HG03175 (cell line): ENCODE measurements around the gene CERS6.
"Not testable (repeated sequence)": the region's sequence is repeated elsewhere in the genome, so short reads cannot be mapped to it uniquely, and the experiment has no call there.

Experiments used
- ATAC-seq: cut with Tn5 transposase; IDR thresholded peaks from one replicate; pipeline ENCODE4 v1.9.1; 2021; ENCODE audit warnings: mild to moderate bottlenecking, moderate library complexity; ENCODE audit not compliant: unreplicated experiment

CERS6 gene

GRCh38 chr2:168466834-168467565 is 10.9 kb downstream of the CERS6 start:
- no peak for ATAC-seq

GRCh38 chr2:168467729-168468128 is 11.7 kb downstream of the CERS6 start:
- no peak for ATAC-seq

GRCh38 chr2:168468354-168468753 is 12.3 kb downstream of the CERS6 start:
- no peak for ATAC-seq

GRCh38 chr2:168469281-168469988 is 13.4 kb downstream of the CERS6 start:
- peak; percentile 74 for ATAC-seq

GRCh38 chr2:168470320-168471162 is 14.5 kb downstream of the CERS6 start:
- ATAC-seq, result no peak

- no peak for ATAC-seq
These were observed 15.0 kb downstream of the CERS6 start for GRCh38 chr2:168471163-168471475.

GRCh38 chr2:168475636-168476035 is 19.6 kb downstream of the CERS6 start:
- no peak for ATAC-seq

- ATAC-seq, result no peak
These were observed 22.1 kb downstream of the CERS6 start for GRCh38 chr2:168478206-168478605.

- ATAC-seq, result no peak
These were observed 24.3 kb downstream of the CERS6 start for GRCh38 chr2:168480356-168480755.

- ATAC-seq, result no peak
These were observed 24.9 kb downstream of the CERS6 start for GRCh38 chr2:168480825-168481585.

- ATAC-seq, result no peak
These were observed 26.2 kb downstream of the CERS6 start for GRCh38 chr2:168482269-168482668.

GRCh38 chr2:168482952-168483831 is 27.1 kb downstream of the CERS6 start:
- ATAC-seq, result no peak

GRCh38 chr2:168486477-168486876 is 30.4 kb downstream of the CERS6 start:
- ATAC-seq, result no peak

- peak; percentile 91 for ATAC-seq
These were observed 34.2 kb downstream of the CERS6 start for GRCh38 chr2:168490015-168490874.

- no peak for ATAC-seq
These were observed 35.0 kb downstream of the CERS6 start for GRCh38 chr2:168490946-168491605.

GRCh38 chr2:168491728-168492127 is 35.7 kb downstream of the CERS6 start:
- ATAC-seq, result not testable (repeated sequence)

- not testable (repeated sequence) for ATAC-seq
These were observed 37.1 kb downstream of the CERS6 start for GRCh38 chr2:168493219-168493618.

GRCh38 chr2:168494190-168494711 is 38.2 kb downstream of the CERS6 start:
- no peak for ATAC-seq
